ENCODE data around the gene SETBP1. TPM values are rescaled to one million over a fixed set of nuclear protein-coding genes. Genes with fewer than 3 reads are reported as not detected.

Gene SETBP1
- total and polyA plus RNA-seq, 2 of the 13 experiments (the other 11 are each of a cell fraction or from before 2014, with no cell fraction given) = 0.18 to 0.65 TPM

- TF ChIP-seq ZBTB49 (CRISPR knock-in tag; IDR thresholded peaks at IDR 0.05; ENCODE audit: borderline replicate concordance) (no peak), ZNF3 (CRISPR knock-in tag; IDR thresholded peaks at IDR 0.05) (no peak), ZNF230 (CRISPR knock-in tag; IDR thresholded peaks at IDR 0.05) (no peak)
Measured at GRCh38 chr18:44876024-44876423, 195.3 kb downstream of the SETBP1 start (continued).

- H3K36me3 ChIP-seq (replicated peaks in 1 of 2; ENCODE audit: control insufficient read depth in 1 of 2, insufficient read depth in 2 of 2, low read length in 2 of 2) = no peaks in the 10 kb centered on the region
- POLR2A ChIA-PET = no interaction called here
- no peak overlapping the region for H3K9ac ChIP-seq (ENCODE audit: insufficient read depth, low read depth, low read length)
- no peak for ATAC-seq
- no peak for DNase-seq (ENCODE audit: low spot score)
- CTCF ChIA-PET (ENCODE audit: low intra/inter-chr PET ratio, low total read pairs) = no interaction called here
- no peak overlapping the region for H3K27ac ChIP-seq (ENCODE audit: extremely low read length, insufficient read depth, low read length)
- H3K27me3 ChIP-seq (ENCODE audit: control insufficient read depth in 1 of 2, insufficient read depth in 2 of 2, low read length in 2 of 2) = no peaks in the 10 kb centered on the region
- intact Hi-C loops (cut with micrococcal nuclease; ENCODE audit: unreplicated experiment) (no loop called here), in situ Hi-C loops (cut with HindIII; ENCODE audit: extremely low pct_ligation_motif_present, low pct_unique_long_range_greater_than_20kb) (no loop called here)
- no peaks in the 10 kb centered on the region for H3K4me1 ChIP-seq (ENCODE audit: insufficient read depth, low read length)
- H2AFZ ChIP-seq (ENCODE audit: low read length) = no peak overlapping the region
- H3K9me3 ChIP-seq (ENCODE audit: low read length) = no peaks in the 10 kb centered on the region
- BruUV-seq (replicated peaks) = no TSS peak
- H4K20me1 ChIP-seq (ENCODE audit: insufficient read depth, low read length) = no peaks in the 10 kb centered on the region
- no peak overlapping the region for H3K4me3 ChIP-seq (replicated peaks in 1 of 3; ENCODE audit: insufficient read depth in 1 of 3, low read depth in 2 of 3, low read length in 3 of 3)
- H3K79me2 ChIP-seq (ENCODE audit: insufficient read depth, low read length) = no peaks in the 10 kb centered on the region
- 44% methylated on average over 3 of the region's 3 CpGs for WGBS (ENCODE audit: low lambda C conversion rate)
- no peak for FAIRE-seq
- H3K4me2 ChIP-seq (ENCODE audit: low read depth, low read length) = no peak overlapping the region
- TF ChIP-seq, protein P1, sequence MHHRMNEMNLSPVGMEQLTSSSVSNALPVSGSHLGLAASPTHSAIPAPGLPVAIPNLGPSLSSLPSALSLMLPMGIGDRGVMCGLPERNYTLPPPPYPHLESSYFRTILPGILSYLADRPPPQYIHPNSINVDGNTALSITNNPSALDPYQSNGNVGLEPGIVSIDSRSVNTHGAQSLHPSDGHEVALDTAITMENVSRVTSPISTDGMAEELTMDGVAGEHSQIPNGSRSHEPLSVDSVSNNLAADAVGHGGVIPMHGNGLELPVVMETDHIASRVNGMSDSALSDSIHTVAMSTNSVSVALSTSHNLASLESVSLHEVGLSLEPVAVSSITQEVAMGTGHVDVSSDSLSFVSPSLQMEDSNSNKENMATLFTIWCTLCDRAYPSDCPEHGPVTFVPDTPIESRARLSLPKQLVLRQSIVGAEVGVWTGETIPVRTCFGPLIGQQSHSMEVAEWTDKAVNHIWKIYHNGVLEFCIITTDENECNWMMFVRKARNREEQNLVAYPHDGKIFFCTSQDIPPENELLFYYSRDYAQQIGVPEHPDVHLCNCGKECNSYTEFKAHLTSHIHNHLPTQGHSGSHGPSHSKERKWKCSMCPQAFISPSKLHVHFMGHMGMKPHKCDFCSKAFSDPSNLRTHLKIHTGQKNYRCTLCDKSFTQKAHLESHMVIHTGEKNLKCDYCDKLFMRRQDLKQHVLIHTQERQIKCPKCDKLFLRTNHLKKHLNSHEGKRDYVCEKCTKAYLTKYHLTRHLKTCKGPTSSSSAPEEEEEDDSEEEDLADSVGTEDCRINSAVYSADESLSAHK (CRISPR knock-in tag; IDR thresholded peaks at IDR 0.05; ENCODE audit: borderline replicate concordance) = no peak
- TF ChIP-seq ZC3H13 (CRISPR knock-in tag; IDR thresholded peaks at IDR 0.05) (no peak), MZF1 (CRISPR knock-in tag; IDR thresholded peaks at IDR 0.05; ENCODE audit: borderline replicate concordance) (no peak), ZFP36 (IDR thresholded peaks at IDR 0.05; ENCODE audit: borderline replicate concordance, low read depth, low read length, partially characterized antibody) (no peak), KLF12 (CRISPR knock-in tag; IDR thresholded peaks at IDR 0.05; ENCODE audit: borderline replicate concordance) (no peak), ZNF567 (CRISPR knock-in tag; IDR thresholded peaks at IDR 0.05; ENCODE audit: borderline replicate concordance) (no peak), ZNF660 (CRISPR knock-in tag; IDR thresholded peaks at IDR 0.05; ENCODE audit: borderline replicate concordance, low read depth) (no peak), KAT8 (CRISPR knock-in tag; IDR thresholded peaks at IDR 0.05) (no peak), ZNF703 (CRISPR knock-in tag; IDR thresholded peaks at IDR 0.05; ENCODE audit: borderline replicate concordance) (no peak), NR2F6 (IDR thresholded peaks at IDR 0.05) (no peak), NR2F6 (CRISPR knock-in tag; IDR thresholded peaks at IDR 0.05) (no peak), SMARCE1 (IDR thresholded peaks at IDR 0.05; ENCODE audit: borderline replicate concordance) (no peak), GTF2F1 (IDR thresholded peaks at IDR 0.05; ENCODE audit: low read length) (no peak), ZNF800 (CRISPR knock-in tag; IDR thresholded peaks at IDR 0.05) (no peak)
- TF ChIP-seq, protein P2, sequence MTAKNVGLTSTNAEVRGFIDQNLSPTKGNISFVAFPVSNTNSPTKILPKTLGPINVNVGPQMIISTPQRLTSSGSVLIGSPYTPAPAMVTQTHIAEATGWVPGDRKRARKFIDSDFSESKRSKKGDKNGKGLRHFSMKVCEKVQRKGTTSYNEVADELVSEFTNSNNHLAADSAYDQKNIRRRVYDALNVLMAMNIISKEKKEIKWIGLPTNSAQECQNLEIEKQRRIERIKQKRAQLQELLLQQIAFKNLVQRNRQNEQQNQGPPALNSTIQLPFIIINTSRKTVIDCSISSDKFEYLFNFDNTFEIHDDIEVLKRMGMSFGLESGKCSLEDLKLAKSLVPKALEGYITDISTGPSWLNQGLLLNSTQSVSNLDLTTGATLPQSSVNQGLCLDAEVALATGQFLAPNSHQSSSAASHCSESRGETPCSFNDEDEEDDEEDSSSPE (CRISPR knock-in tag; IDR thresholded peaks at IDR 0.05) = no peak
Measured at GRCh38 chr18:44876755-44877154, 196.1 kb downstream of the SETBP1 start.
